HEK293 (cell line): Measurements from ENCODE around the gene OOSP2.

ENCODE experiments used
- CTCF ChIA-PET: fragments of 350-600 bp; formaldehyde crosslinking; extraction: SDS; loops from one replicate; lab custom pipeline; 2021; ENCODE audit warnings: antibody characterized with exemption; lab: Yijun Ruan, JAX
- POLR2A ChIA-PET: fragments of 300-600 bp; formaldehyde crosslinking; extraction: SDS; loops from one replicate; lab custom pipeline; 2020; ENCODE audit warnings: antibody characterized with exemption, inconsistent platforms; lab: Yijun Ruan, JAX
- H3K27ac ChIP-seq: fragments of 200-500 bp; sonication (Bioruptor generic); 2 replicates; pipeline ENCODE4 v1.5.1; 2014; ENCODE audit warnings: low read depth, low read length, control low read depth, inconsistent platforms; ENCODE audit errors: extremely low read depth
- H3K36me3 ChIP-seq, 2 experiments: fragments of 200-500 bp in 1 of 2; sonication (Bioruptor generic) in 1 of 2; 1 replicate in 1 of 2; 2 replicates in 1 of 2; pipeline ENCODE4 v1.5.1; 2014 to 2017; ENCODE audit warnings: inconsistent platforms in 2 of 2, low read length in 2 of 2; ENCODE audit not compliant: control insufficient read depth in 2 of 2, insufficient read depth in 1 of 2
- H3K4me1 ChIP-seq: fragments of 200-500 bp; sonication (Bioruptor generic); 2 replicates; pipeline ENCODE4 v1.5.1; 2014; ENCODE audit warnings: mild to moderate bottlenecking, low read length, inconsistent platforms; ENCODE audit not compliant: control insufficient read depth, insufficient read depth
- H3K4me3 ChIP-seq: 2 replicates; pipeline ENCODE4 v1.5.1; 2011; ENCODE audit warnings: low read depth, mild to moderate bottlenecking, control low read depth, low read length, moderate library complexity
- H3K9me3 ChIP-seq: fragments of 200-500 bp; sonication (Bioruptor generic); 2 replicates; pipeline ENCODE4 v1.5.1; 2014; ENCODE audit warnings: low read depth, low read length, inconsistent platforms; ENCODE audit not compliant: control insufficient read depth, insufficient read depth
- OSR2 ChIP-seq: fragments of 450-650 bp; formaldehyde crosslinking; IDR thresholded peaks from 2 replicates; pipeline ENCODE4 v1.5.1; 2016; ENCODE audit warnings: missing biosample characterization, missing genetic modification characterization
- RBAK ChIP-seq: fragments of 450-650 bp; formaldehyde crosslinking; IDR thresholded peaks from 2 replicates; pipeline ENCODE4 v1.5.1; 2016; ENCODE audit warnings: missing biosample characterization, missing genetic modification characterization
- REPIN1 ChIP-seq: fragments of 450-650 bp; formaldehyde crosslinking; IDR thresholded peaks from 2 replicates; pipeline ENCODE4 v1.5.1; 2017; ENCODE audit warnings: missing biosample characterization, missing genetic modification characterization, low read depth
- SETDB1 ChIP-seq: IDR thresholded peaks from one replicate; pipeline ENCODE4 v1.6.1; 2017; ENCODE audit warnings: mild to moderate bottlenecking, low read length, moderate library complexity, mixed read lengths; ENCODE audit not compliant: insufficient read length
- ZBTB20 ChIP-seq: fragments of 450-650 bp; formaldehyde crosslinking; IDR thresholded peaks from 2 replicates; pipeline ENCODE4 v1.5.1; 2016; ENCODE audit warnings: missing biosample characterization, missing genetic modification characterization
- ZNF16 ChIP-seq: fragments of 450-650 bp; formaldehyde crosslinking; IDR thresholded peaks from 2 replicates; pipeline ENCODE4 v1.5.1; 2016; ENCODE audit warnings: low read depth, missing biosample characterization, missing genetic modification characterization
- ZNF473 ChIP-seq: fragments of 450-650 bp; formaldehyde crosslinking; IDR thresholded peaks from 2 replicates; pipeline ENCODE4 v1.5.1; 2017; ENCODE audit warnings: missing biosample characterization, missing genetic modification characterization
- ZNF501 ChIP-seq: fragments of 450-650 bp; formaldehyde crosslinking; IDR thresholded peaks from 2 replicates; pipeline ENCODE4 v1.5.1; 2016; ENCODE audit warnings: missing biosample characterization, missing genetic modification characterization
- ZNF529 ChIP-seq: fragments of 450-650 bp; formaldehyde crosslinking; IDR thresholded peaks from 2 replicates; pipeline ENCODE4 v1.5.1; 2017; ENCODE audit warnings: missing genetic modification characterization, missing biosample characterization; ENCODE audit not compliant: insufficient replicate concordance
- ZNF549 ChIP-seq: fragments of 450-650 bp; IDR thresholded peaks from 2 replicates; pipeline ENCODE4 v1.5.1; 2018; ENCODE audit warnings: missing biosample characterization, missing genetic modification characterization, mild to moderate bottlenecking, inconsistent platforms, moderate library complexity
- ZNF664 ChIP-seq: fragments of 450-650 bp; formaldehyde crosslinking; IDR thresholded peaks from 2 replicates; pipeline ENCODE4 v1.5.1; 2016; ENCODE audit warnings: missing biosample characterization, missing genetic modification characterization
- ZNF677 ChIP-seq: fragments of 450-650 bp; IDR thresholded peaks from 2 replicates; pipeline ENCODE4 v1.5.0; 2018; ENCODE audit warnings: missing biosample characterization, mild to moderate bottlenecking, missing genetic modification characterization, moderate library complexity
- ZNF768 ChIP-seq: fragments of 450-650 bp; formaldehyde crosslinking; IDR thresholded peaks from 2 replicates; pipeline ENCODE4 v1.5.1; 2018; ENCODE audit warnings: missing biosample characterization, mild to moderate bottlenecking, missing genetic modification characterization
- ZNF791 ChIP-seq: fragments of 450-650 bp; formaldehyde crosslinking; IDR thresholded peaks from 2 replicates; pipeline ENCODE4 v1.5.1; 2016; ENCODE audit warnings: missing biosample characterization, missing genetic modification characterization
- ZNF837 ChIP-seq: fragments of 450-650 bp; formaldehyde crosslinking; IDR thresholded peaks from 2 replicates; pipeline ENCODE4 v1.5.1; 2016; ENCODE audit warnings: missing biosample characterization, missing genetic modification characterization
- TF ChIP-seq, protein P1 (sequence below): fragments of 450-650 bp; formaldehyde crosslinking; conservative IDR thresholded peaks from 2 replicates; pipeline ENCODE4 v1.5.1; 2016; ENCODE audit warnings: low read depth, missing biosample characterization, missing genetic modification characterization
- TF ChIP-seq, protein P2 (sequence below): fragments of 450-650 bp; formaldehyde crosslinking; IDR thresholded peaks from 2 replicates; pipeline ENCODE4 v1.5.1; 2017; ENCODE audit warnings: missing biosample characterization, mild to moderate bottlenecking, missing genetic modification characterization, moderate library complexity
- TF ChIP-seq, protein P3 (sequence below): fragments of 450-650 bp; formaldehyde crosslinking; IDR thresholded peaks from 2 replicates; pipeline ENCODE4 v1.5.1; 2017; ENCODE audit warnings: missing biosample characterization, missing genetic modification characterization

The OOSP2 gene

DNA sequence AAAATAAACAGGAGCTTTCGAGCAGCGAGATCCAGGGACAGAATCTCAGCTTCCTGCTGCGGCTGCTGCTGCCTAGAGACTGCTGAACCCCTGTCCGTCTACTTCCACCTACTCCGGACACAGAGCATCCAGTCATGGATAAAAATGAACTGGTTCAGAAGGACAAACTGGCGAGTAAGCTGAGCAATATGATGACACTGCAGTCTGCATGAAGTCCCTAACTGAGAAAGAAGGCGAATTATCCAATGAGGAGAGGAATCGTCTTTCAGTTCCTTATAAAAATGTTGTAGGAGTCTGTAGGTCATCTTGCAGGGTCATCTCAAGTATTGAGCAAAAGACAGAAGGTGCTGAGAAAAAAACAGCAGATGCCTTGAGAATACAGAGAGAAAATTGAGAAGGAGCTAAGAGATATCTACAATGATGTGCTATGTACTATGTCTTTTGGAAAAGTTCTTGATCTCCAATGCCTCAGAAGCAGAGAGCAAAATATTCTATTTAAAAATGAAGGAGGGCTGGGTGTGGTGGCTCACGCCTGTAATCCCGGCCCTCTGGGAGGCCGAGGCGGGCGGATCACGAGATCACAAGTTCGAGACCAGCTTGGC is 37.1 kb downstream of the OOSP2 start:
- no peaks in the 10 kb centered on the region for H3K36me3 ChIP-seq
- H3K9me3 ChIP-seq: no peaks in the 10 kb centered on the region
- H3K4me1 ChIP-seq: no peaks in the 10 kb centered on the region
- POLR2A ChIA-PET: no interaction called here
- CTCF ChIA-PET: no interaction called here
- TF ChIP-seq, protein P1, sequence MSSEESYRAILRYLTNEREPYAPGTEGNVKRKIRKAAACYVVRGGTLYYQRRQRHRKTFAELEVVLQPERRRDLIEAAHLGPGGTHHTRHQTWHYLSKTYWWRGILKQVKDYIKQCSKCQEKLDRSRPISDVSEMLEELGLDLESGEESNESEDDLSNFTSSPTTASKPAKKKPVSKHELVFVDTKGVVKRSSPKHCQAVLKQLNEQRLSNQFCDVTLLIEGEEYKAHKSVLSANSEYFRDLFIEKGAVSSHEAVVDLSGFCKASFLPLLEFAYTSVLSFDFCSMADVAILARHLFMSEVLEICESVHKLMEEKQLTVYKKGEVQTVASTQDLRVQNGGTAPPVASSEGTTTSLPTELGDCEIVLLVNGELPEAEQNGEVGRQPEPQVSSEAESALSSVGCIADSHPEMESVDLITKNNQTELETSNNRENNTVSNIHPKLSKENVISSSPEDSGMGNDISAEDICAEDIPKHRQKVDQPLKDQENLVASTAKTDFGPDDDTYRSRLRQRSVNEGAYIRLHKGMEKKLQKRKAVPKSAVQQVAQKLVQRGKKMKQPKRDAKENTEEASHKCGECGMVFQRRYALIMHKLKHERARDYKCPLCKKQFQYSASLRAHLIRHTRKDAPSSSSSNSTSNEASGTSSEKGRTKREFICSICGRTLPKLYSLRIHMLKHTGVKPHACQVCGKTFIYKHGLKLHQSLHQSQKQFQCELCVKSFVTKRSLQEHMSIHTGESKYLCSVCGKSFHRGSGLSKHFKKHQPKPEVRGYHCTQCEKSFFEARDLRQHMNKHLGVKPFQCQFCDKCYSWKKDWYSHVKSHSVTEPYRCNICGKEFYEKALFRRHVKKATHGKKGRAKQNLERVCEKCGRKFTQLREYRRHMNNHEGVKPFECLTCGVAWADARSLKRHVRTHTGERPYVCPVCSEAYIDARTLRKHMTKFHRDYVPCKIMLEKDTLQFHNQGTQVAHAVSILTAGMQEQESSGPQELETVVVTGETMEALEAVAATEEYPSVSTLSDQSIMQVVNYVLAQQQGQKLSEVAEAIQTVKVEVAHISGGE: no peak
- TF ChIP-seq ZNF501 (tag by site-specific recombination) (no peak), ZNF837 (no peak), SETDB1 (peak; percentile 47), ZNF768 (no peak)
- H3K27ac ChIP-seq: no peak overlapping the region
- no peak overlapping the region for H3K4me3 ChIP-seq

DNA sequence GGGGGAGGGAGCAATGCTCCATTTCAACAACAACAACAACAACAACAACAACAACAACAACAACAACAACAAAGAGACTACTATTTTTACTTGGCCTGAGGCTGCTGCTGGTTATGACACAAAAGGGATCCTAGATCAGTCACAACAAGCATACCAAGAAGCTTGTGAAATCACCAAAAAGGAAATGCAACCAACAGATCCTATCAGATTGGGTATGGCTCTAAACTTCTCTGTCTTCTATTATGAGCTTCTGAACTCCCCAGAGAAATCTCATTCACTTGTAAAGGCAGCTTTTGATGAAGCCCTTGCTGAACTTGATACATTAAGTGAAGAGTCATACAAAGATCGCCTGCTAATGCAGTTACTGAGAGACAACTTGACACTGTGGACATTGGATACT is 37.8 kb downstream of the OOSP2 start:
- Histone ChIP-seq H3K27ac (no peak overlapping the region), H3K4me1 (no peaks in the 10 kb centered on the region), H3K36me3 (no peaks in the 10 kb centered on the region)
- CTCF ChIA-PET: no interaction called here
- POLR2A ChIA-PET: no interaction called here
- TF ChIP-seq, protein P2, sequence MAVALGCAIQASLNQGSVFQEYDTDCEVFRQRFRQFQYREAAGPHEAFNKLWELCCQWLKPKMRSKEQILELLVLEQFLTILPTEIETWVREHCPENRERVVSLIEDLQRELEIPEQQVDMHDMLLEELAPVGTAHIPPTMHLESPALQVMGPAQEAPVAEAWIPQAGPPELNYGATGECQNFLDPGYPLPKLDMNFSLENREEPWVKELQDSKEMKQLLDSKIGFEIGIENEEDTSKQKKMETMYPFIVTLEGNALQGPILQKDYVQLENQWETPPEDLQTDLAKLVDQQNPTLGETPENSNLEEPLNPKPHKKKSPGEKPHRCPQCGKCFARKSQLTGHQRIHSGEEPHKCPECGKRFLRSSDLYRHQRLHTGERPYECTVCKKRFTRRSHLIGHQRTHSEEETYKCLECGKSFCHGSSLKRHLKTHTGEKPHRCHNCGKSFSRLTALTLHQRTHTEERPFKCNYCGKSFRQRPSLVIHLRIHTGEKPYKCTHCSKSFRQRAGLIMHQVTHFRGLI: no peak
- TF ChIP-seq ZNF529 (tag by site-specific recombination) (no peak), RBAK (tag by site-specific recombination) (no peak), ZNF664 (tag by site-specific recombination) (no peak), ZBTB20 (tag by site-specific recombination) (no peak), ZNF549 (tag by site-specific recombination) (no peak), ZNF16 (no peak), OSR2 (tag by site-specific recombination) (no peak), ZNF791 (tag by site-specific recombination) (no peak), ZNF473 (tag by site-specific recombination) (no peak), ZNF677 (tag by site-specific recombination) (no peak), REPIN1 (tag by site-specific recombination) (no peak)
- TF ChIP-seq, protein P3, sequence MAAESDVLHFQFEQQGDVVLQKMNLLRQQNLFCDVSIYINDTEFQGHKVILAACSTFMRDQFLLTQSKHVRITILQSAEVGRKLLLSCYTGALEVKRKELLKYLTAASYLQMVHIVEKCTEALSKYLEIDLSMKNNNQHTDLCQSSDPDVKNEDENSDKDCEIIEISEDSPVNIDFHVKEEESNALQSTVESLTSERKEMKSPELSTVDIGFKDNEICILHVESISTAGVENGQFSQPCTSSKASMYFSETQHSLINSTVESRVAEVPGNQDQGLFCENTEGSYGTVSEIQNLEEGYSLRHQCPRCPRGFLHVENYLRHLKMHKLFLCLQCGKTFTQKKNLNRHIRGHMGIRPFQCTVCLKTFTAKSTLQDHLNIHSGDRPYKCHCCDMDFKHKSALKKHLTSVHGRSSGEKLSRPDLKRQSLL: no peak
- TF ChIP-seq, all 188 proteins: peak for 0
- Histone ChIP-seq H3K4me3 (no peak overlapping the region), H3K9me3 (no peaks in the 10 kb centered on the region)
